ENCODE results near the gene CCBE1.

Gene CCBE1

DNA sequence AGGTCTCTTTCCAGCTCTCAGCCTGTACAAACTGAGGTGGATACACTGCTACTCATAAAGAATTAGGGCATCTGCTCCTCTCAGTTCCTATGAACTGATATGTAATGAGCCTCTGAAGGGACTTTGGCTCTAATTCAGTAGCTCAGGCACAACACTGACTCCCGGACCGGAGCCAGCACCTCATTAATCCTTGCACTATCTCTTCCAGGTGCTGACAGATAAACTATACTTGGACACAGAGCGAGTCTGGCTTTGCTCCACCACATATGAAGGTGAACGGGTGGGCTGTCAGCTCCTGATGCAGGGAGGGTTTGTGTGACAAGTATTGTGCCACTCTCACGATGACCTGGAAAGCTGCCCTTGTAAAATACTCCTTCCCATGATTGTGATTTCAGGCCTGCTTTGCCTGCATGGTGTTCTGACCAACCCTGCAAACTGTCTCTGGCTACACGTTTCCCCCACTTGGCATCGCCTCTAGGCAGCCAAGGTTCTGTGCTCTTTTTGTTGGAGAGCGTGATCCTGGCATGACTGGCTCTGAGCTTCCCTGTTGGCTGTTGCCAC is 226.6 kb downstream of the CCBE1 start:
- no peaks in the 10 kb centered on the region for H3K27me3 ChIP-seq (ENCODE audit: control insufficient read depth, insufficient read depth, low read length)
- no peak overlapping the region for H3K27ac ChIP-seq (ENCODE audit: low read length)

DNA sequence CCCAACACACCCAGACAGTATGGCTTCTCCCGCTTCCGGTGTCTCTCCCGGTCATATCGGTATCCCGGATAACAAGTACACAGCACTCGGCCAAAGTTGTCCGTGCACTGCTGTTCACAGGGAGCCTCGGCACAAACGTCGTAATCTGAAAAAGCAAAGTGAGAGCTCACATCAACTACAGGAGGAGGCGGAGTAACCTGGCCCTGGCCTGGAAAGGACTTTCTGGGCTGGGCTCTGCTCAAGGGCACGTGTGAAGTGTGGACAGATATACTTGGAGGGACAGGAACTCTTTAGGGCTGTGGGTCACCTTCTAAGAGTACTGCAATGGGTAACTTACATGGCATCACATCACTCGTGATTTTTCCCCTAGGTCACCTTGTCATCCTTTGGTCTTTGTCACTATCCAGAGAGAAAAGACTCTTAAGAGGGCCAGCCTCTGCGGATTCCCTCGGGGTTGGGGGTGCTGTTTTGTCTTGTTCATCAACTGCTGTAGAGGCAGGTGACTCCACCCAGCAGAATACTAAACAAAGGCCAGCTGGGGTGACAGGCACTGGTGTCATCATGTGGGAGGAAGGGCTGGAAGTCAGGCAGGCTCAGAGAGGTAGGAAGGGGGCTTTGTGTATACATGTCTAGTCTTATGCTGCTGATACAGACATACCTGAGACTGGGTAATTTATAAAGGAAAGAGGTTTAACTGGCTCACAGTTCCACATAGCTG is 227.6 kb downstream of the CCBE1 start:
- no peaks in the 10 kb centered on the region for H3K36me3 ChIP-seq (ENCODE audit: control insufficient read depth, low read depth, low read length)
- no peaks in the 10 kb centered on the region for H3K27me3 ChIP-seq (ENCODE audit: control insufficient read depth, insufficient read depth, low read length)
- H3K9ac ChIP-seq (ENCODE audit: low read length): no peak overlapping the region
- H3K27ac ChIP-seq (ENCODE audit: low read length): no peak overlapping the region
- H3K4me3 ChIP-seq (ENCODE audit: low read length): no peak overlapping the region
- H3K9me3 ChIP-seq (ENCODE audit: control insufficient read depth, low read depth, low read length): no peaks in the 10 kb centered on the region
- no peaks in the 10 kb centered on the region for H3K4me1 ChIP-seq (ENCODE audit: control insufficient read depth, low read depth, low read length)

More for the DNA sequence above, 226.6 kb downstream of the CCBE1 start:
- Histone ChIP-seq H3K9ac (ENCODE audit: low read length) (no peak overlapping the region), H3K36me3 (ENCODE audit: control insufficient read depth, low read depth, low read length) (no peaks in the 10 kb centered on the region), H3K4me1 (ENCODE audit: control insufficient read depth, low read depth, low read length) (no peaks in the 10 kb centered on the region), H3K4me3 (ENCODE audit: low read length) (no peak overlapping the region), H3K9me3 (ENCODE audit: control insufficient read depth, low read depth, low read length) (no peaks in the 10 kb centered on the region)

DNA sequence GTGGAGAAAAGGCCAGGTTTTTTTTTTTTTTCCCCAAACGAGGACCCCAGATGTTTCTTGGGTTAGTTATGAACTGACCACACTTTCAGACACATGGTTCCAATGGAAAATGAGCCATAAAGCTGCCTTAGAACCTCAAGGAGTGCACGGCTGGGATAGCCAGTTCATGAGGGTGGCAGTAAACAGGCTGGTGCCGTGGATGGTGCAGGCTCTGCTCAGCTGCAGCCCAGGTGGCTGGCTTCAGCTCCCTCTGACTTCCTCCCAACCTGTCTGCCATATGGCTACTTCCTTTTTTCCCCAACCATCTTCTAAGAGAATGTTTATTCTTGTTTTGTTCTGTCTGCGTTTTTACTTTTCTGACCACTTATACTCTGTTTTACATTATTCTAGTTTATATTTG is 228.4 kb downstream of the CCBE1 start:
- H3K27ac ChIP-seq (ENCODE audit: low read length): no peak overlapping the region
- H3K9me3 ChIP-seq (ENCODE audit: control insufficient read depth, low read depth, low read length): no peaks in the 10 kb centered on the region
- H3K27me3 ChIP-seq (ENCODE audit: control insufficient read depth, insufficient read depth, low read length): no peaks in the 10 kb centered on the region
- H3K4me1 ChIP-seq (ENCODE audit: control insufficient read depth, low read depth, low read length): no peaks in the 10 kb centered on the region
- H3K36me3 ChIP-seq (ENCODE audit: control insufficient read depth, low read depth, low read length): no peaks in the 10 kb centered on the region
- no peak overlapping the region for H3K9ac ChIP-seq (ENCODE audit: low read length)
- no peak overlapping the region for H3K4me3 ChIP-seq (ENCODE audit: low read length)

- Histone ChIP-seq H3K9me3 (ENCODE audit: control insufficient read depth, low read depth, low read length) (no peaks in the 10 kb centered on the region), H3K9ac (ENCODE audit: low read length) (no peak overlapping the region), H3K4me3 (ENCODE audit: low read length) (no peak overlapping the region), H3K27ac (ENCODE audit: low read length) (no peak overlapping the region), H3K27me3 (ENCODE audit: control insufficient read depth, insufficient read depth, low read length) (no peaks in the 10 kb centered on the region), H3K4me1 (ENCODE audit: control insufficient read depth, low read depth, low read length) (peaks cover 5% of the 10 kb centered on the region), H3K36me3 (ENCODE audit: control insufficient read depth, low read depth, low read length) (no peaks in the 10 kb centered on the region)
Measured at GRCh38 chr18:59467497-59467896, 229.7 kb downstream of the CCBE1 start.

DNA sequence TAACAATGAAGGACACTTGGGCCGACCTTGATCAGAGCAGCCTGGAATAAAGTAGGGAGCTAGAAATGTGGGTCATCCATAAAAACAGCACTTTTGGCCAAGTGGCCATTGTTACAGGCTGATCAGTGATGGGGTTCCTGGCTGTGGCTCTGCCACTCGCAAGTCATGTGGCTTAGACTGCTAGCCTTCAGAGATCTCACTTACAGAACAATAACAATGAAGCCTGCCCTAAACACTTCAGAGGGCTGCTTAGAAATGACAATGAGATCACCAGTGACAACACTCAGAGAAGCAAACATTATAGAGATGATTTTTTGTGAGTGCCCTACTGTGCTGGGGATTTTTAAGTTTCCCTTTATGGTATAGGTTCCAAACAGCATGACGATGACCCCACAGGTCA is 230.2 kb downstream of the CCBE1 start:
- Histone ChIP-seq H3K4me1 (ENCODE audit: control insufficient read depth, low read depth, low read length) (peaks cover 5% of the 10 kb centered on the region), H3K9ac (ENCODE audit: low read length) (no peak overlapping the region), H3K36me3 (ENCODE audit: control insufficient read depth, low read depth, low read length) (no peaks in the 10 kb centered on the region), H3K27ac (ENCODE audit: low read length) (no peak overlapping the region), H3K4me3 (ENCODE audit: low read length) (no peak overlapping the region), H3K27me3 (ENCODE audit: control insufficient read depth, insufficient read depth, low read length) (no peaks in the 10 kb centered on the region), H3K9me3 (ENCODE audit: control insufficient read depth, low read depth, low read length) (no peaks in the 10 kb centered on the region)

- H3K27me3 ChIP-seq (ENCODE audit: control insufficient read depth, insufficient read depth, low read length): no peaks in the 10 kb centered on the region
- H3K4me1 ChIP-seq (ENCODE audit: control insufficient read depth, low read depth, low read length): peaks cover 11% of the 10 kb centered on the region
- no peaks in the 10 kb centered on the region for H3K36me3 ChIP-seq (ENCODE audit: control insufficient read depth, low read depth, low read length)
- no peak overlapping the region for H3K9ac ChIP-seq (ENCODE audit: low read length)
- H3K27ac ChIP-seq (ENCODE audit: low read length): no peak overlapping the region
- H3K4me3 ChIP-seq (ENCODE audit: low read length): no peak overlapping the region
- H3K9me3 ChIP-seq (ENCODE audit: control insufficient read depth, low read depth, low read length): no peaks in the 10 kb centered on the region
Measured at GRCh38 chr18:59464486-59464885, 232.7 kb downstream of the CCBE1 start.

- no peak overlapping the region for H3K27ac ChIP-seq (ENCODE audit: low read length)
- H3K9me3 ChIP-seq (ENCODE audit: control insufficient read depth, low read depth, low read length): no peaks in the 10 kb centered on the region
- H3K27me3 ChIP-seq (ENCODE audit: control insufficient read depth, insufficient read depth, low read length): no peaks in the 10 kb centered on the region
- H3K9ac ChIP-seq (ENCODE audit: low read length): no peak overlapping the region
- H3K4me3 ChIP-seq (ENCODE audit: low read length): no peak overlapping the region
- H3K36me3 ChIP-seq (ENCODE audit: control insufficient read depth, low read depth, low read length): no peaks in the 10 kb centered on the region
- peaks cover 12% of the 10 kb centered on the region for H3K4me1 ChIP-seq (ENCODE audit: control insufficient read depth, low read depth, low read length)
Measured at GRCh38 chr18:59461171-59461570, 236.1 kb downstream of the CCBE1 start.

DNA sequence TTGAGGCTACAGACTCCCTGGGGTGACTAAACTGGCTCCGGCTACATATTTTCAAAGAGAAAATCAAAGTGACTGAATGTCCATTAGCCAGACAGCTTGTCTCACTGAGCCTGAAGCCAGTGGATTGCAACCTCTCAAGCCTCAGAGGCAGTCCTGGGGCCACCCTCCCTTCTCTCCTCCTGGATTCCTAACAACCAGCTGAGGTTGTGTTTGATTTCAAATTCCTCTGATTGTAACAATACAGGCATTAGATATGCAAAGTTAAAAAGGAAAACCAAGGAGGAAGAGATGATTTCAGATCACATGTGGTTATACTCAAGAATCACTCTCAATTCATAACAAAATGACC is 237.2 kb downstream of the CCBE1 start:
- Histone ChIP-seq H3K9ac (ENCODE audit: low read length) (no peak overlapping the region), H3K27ac (ENCODE audit: low read length) (no peak overlapping the region), H3K4me1 (ENCODE audit: control insufficient read depth, low read depth, low read length) (peaks cover 12% of the 10 kb centered on the region), H3K9me3 (ENCODE audit: control insufficient read depth, low read depth, low read length) (no peaks in the 10 kb centered on the region), H3K27me3 (ENCODE audit: control insufficient read depth, insufficient read depth, low read length) (no peaks in the 10 kb centered on the region), H3K4me3 (ENCODE audit: low read length) (no peak overlapping the region), H3K36me3 (ENCODE audit: control insufficient read depth, low read depth, low read length) (no peaks in the 10 kb centered on the region)

- H3K4me3 ChIP-seq (ENCODE audit: low read length): no peak overlapping the region
- H3K9ac ChIP-seq (ENCODE audit: low read length): no peak overlapping the region
- no peak overlapping the region for H3K27ac ChIP-seq (ENCODE audit: low read length)
- no peaks in the 10 kb centered on the region for H3K27me3 ChIP-seq (ENCODE audit: control insufficient read depth, insufficient read depth, low read length)
- no peaks in the 10 kb centered on the region for H3K36me3 ChIP-seq (ENCODE audit: control insufficient read depth, low read depth, low read length)
- H3K9me3 ChIP-seq (ENCODE audit: control insufficient read depth, low read depth, low read length): no peaks in the 10 kb centered on the region
- H3K4me1 ChIP-seq (ENCODE audit: control insufficient read depth, low read depth, low read length): peaks cover 12% of the 10 kb centered on the region
Measured at GRCh38 chr18:59459369-59460071, 237.7 kb downstream of the CCBE1 start.

DNA sequence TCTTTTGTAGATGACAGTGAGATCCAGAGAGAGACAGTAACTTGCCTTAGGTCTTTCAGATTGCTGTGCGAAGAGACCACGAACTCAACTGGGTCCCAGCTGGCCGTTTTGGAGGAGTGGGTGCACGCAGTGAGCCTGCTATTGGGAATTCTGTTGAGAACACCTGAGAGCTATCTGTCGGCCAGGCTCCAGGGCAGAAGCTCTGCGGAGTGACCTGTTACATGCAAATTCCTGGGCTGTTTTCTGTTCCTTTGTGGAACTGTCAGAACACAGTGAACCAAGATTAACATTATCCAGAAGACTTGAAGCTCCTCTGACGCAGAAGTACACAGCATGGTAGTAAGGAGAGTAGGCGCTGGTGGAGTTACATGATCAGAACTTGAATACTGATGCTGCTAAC is 238.6 kb downstream of the CCBE1 start:
- no peaks in the 10 kb centered on the region for H3K36me3 ChIP-seq (ENCODE audit: control insufficient read depth, low read depth, low read length)
- no peaks in the 10 kb centered on the region for H3K9me3 ChIP-seq (ENCODE audit: control insufficient read depth, low read depth, low read length)
- no peaks in the 10 kb centered on the region for H3K27me3 ChIP-seq (ENCODE audit: control insufficient read depth, insufficient read depth, low read length)
- no peak overlapping the region for H3K4me3 ChIP-seq (ENCODE audit: low read length)
- H3K4me1 ChIP-seq (ENCODE audit: control insufficient read depth, low read depth, low read length): peaks cover 10% of the 10 kb centered on the region
- no peak overlapping the region for H3K27ac ChIP-seq (ENCODE audit: low read length)
- H3K9ac ChIP-seq (ENCODE audit: low read length): no peak overlapping the region

- Histone ChIP-seq H3K9me3 (ENCODE audit: control insufficient read depth, low read depth, low read length) (no peaks in the 10 kb centered on the region), H3K4me3 (ENCODE audit: low read length) (no peak overlapping the region), H3K4me1 (ENCODE audit: control insufficient read depth, low read depth, low read length) (peaks cover 6% of the 10 kb centered on the region), H3K9ac (ENCODE audit: low read length) (no peak overlapping the region), H3K27me3 (ENCODE audit: control insufficient read depth, insufficient read depth, low read length) (no peaks in the 10 kb centered on the region), H3K27ac (ENCODE audit: low read length) (no peak overlapping the region), H3K36me3 (ENCODE audit: control insufficient read depth, low read depth, low read length) (no peaks in the 10 kb centered on the region)
Measured at GRCh38 chr18:59456657-59457056, 240.6 kb downstream of the CCBE1 start.

All from iPS-18a (cell line).